Fibroblast of peridontal ligament (primary cell): ENCODE data around the gene TNFAIP3.

ENCODE experiments used
- DNase-seq: peaks from one replicate; pipeline ENCODE4 v3.0.0-alpha.2; 2010; ENCODE audit errors: extremely low read depth

TNFAIP3 gene

DNA sequence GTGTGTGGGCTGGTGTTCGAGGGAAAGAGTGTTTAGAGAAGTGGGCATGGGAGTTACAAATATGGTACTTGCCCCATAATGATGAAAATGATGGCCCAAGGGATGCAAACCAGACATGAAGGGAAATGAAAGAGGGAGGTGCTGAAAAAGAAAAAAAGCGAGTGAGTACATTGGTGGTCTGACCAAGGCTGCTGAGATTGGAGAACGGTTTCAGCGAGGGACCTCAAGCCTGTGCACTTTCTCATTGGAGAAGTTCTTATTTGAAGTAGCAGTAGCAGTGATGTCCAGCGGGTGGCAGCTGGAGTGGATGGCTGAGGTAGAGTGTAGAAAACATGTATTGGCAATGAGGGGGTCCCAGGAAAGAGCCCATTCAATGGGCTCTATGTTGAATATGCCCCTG lies 54.8 kb downstream of the TNFAIP3 start:
- DNase-seq = no peak

DNA sequence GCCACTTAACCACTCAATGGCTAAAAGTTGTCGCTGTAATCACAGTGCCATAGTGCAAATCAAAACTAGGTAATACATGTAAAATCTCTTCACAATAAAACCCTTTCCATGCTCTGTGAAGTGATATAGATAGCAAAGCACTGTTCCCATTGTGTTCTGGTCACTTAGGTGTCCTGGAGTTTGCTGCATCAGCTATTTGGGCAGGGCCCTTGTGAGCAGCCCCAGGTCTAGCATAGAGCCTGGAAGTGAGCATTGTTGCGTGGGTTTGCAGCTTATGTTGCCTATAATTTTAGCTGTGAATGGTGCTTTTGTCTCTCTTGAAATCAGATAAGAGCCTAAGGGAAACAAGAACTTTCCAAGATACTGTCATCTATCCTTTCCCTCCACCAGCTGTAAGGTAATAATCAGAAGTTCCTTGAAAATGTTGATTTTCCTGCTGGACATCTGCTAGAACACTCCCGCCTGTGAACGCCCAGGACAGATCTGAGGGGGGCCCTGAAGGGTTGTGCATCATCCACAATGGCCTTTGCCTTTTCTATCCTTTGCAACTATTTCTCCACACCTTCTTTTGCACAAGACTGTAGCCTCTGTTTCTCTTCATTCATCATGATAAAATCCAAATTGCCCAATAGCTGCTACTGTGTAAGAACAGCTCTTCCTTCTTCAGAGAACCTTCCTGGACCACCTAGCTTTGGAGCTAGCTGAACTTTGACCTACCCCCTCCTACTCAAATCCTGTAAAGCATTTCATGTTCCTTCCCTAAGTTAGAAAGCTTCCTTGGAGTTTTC lies 57.0 kb downstream of the TNFAIP3 start:
- DNase-seq = no peak

DNA sequence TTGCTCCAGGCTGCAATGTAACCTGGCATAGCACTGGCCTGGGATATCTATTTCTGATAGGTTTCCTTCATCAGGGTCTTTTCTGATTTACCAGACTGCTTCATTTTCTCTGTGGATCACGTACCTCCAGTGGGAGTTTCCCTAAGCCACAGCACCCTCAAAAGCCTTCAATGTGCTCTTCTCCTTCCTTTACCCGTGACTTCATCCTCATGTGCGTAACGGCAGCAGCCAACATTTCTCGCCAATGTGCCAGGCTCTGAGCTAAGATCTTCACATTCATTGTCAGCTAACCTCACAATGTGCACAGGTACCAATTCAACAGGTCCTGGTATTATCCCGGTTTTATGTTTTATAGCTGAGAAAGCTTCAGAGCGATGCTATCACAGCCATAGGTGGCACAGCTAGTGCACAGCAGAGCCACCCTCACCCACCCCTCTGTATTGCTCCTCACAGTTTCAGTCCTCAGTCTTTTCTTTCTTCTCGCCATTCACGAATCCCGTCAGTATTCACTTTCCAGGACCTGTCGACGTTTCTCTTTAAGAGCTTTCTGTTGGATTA lies 58.2 kb downstream of the TNFAIP3 start:
- no peak for DNase-seq

GRCh38 chr6:137926207-137926731 lies 59.2 kb downstream of the TNFAIP3 start:
- DNase-seq = peak; percentile 86

DNA sequence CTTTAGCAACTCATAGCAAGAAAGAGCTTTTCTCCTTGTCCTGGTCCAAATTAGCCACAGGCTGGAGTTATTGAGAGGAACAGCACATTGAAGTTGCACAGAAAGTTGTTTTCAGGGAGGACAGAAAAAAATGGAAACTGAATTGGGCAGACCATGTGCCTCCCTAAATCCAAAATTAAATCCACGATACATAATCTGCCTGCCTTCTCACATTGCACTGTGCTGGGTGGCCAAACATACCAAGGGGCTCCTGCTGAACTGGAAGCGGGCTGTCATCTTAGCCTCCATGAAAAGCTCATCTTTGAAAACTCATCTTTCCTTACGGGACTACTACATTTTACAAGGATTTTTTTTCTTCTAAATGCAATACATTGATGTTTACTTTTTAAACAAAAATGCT lies 59.9 kb downstream of the TNFAIP3 start:
- DNase-seq = no peak

GRCh38 chr6:137927777-137928218 lies 60.7 kb downstream of the TNFAIP3 start:
- peak; percentile 35 for DNase-seq

GRCh38 chr6:137928286-137928685 lies 61.2 kb downstream of the TNFAIP3 start:
- DNase-seq = no peak

DNA sequence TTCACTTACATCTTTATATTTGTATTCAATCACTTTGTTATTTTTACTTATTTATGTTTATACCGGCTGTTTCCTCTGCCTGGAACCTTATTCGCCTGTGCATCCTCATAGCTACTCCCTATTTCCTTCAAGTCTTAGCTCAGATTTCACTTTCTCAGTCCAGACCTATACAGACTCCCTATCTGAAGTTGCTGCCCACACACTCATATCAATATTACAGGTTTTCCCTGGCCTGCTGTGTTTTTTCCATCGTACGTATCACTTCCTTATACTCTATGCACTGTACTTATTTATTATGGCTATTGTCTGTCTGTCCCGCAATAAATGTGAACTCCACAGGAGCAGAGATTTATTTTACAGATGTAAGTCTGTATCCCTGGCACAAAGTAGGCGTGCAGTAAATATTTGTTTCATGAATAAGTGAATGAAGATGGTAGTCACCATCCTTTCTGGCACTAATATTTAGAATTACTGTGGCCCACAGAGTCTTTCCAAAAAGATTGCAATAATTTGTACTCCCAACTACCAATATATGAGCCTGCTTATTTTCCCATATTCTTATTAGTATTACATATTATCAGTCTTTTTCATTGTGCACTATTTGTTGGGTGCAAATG lies 64.9 kb downstream of the TNFAIP3 start:
- no peak for DNase-seq
